ENCODE results near the gene PLPPR3.

Gene PLPPR3

DNA sequence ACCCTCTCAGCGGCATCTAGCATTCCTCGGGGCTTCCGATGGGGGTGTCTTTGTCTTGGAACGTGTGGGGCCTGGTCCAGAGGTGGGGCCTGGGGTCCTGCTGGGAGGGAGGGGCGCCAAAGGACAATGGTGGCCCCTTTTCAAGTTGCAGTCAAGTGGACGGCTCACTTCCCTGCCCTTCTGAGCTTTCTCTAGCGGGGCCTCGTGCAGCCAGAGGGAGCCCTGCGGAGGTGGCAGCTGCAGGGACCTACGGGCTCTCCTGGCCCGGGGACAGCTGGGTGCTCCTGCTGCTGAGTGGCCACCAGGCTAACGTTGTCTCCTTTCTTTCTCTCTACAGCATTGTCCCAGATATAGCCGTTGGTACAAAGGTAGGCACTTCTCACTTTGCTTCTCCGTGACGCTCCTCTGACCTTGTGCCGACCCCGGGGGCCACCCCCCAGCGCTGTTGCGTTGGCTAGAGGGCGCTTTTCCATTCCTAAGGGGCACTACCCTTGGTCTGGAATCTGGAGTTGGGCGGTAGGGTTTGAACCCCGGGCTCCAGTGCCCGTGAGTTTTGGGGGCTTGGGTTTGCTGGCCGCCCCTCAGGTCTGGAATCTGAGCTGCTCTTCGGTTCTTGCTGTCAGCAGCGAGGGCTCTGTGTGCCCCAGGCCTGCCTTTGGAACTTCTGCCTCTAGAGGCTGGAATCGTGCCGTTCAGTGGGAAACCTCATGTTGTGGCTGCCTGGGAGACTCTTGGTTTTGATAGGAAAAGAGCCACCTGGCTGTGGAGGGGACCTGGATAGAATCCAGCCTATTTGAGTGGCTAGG lies 22.5 kb downstream of the PLPPR3 start:
- Histone ChIP-seq H3K4me3 (peak overlapping the region; percentile 94), H3K27ac (peak overlapping the region; percentile 33 to 99)
- no peak for DNase-seq (ENCODE audit: low spot score)
- TF ChIP-seq, protein P1, sequence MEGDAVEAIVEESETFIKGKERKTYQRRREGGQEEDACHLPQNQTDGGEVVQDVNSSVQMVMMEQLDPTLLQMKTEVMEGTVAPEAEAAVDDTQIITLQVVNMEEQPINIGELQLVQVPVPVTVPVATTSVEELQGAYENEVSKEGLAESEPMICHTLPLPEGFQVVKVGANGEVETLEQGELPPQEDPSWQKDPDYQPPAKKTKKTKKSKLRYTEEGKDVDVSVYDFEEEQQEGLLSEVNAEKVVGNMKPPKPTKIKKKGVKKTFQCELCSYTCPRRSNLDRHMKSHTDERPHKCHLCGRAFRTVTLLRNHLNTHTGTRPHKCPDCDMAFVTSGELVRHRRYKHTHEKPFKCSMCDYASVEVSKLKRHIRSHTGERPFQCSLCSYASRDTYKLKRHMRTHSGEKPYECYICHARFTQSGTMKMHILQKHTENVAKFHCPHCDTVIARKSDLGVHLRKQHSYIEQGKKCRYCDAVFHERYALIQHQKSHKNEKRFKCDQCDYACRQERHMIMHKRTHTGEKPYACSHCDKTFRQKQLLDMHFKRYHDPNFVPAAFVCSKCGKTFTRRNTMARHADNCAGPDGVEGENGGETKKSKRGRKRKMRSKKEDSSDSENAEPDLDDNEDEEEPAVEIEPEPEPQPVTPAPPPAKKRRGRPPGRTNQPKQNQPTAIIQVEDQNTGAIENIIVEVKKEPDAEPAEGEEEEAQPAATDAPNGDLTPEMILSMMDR (IDR thresholded peaks at IDR 0.05) = no peak

- H3K27ac ChIP-seq = peak overlapping the region; percentile 98 to 99
- no peak for DNase-seq (ENCODE audit: low spot score)
- TF ChIP-seq, protein P1 (IDR thresholded peaks at IDR 0.05) = no peak
- peak overlapping the region; percentile 94 for H3K4me3 ChIP-seq
Observed at GRCh38 chr19:798415-799075, 23.2 kb downstream of the PLPPR3 start.

- DNase-seq (ENCODE audit: low spot score) = peak; percentile 89
- H3K4me3 ChIP-seq = peak overlapping the region; percentile 94
- TF ChIP-seq, protein P1 (IDR thresholded peaks at IDR 0.05) = no peak
- H3K27ac ChIP-seq = peak overlapping the region; percentile 98 to 99
Observed at GRCh38 chr19:797528-798414, 24.0 kb downstream of the PLPPR3 start.

DNA sequence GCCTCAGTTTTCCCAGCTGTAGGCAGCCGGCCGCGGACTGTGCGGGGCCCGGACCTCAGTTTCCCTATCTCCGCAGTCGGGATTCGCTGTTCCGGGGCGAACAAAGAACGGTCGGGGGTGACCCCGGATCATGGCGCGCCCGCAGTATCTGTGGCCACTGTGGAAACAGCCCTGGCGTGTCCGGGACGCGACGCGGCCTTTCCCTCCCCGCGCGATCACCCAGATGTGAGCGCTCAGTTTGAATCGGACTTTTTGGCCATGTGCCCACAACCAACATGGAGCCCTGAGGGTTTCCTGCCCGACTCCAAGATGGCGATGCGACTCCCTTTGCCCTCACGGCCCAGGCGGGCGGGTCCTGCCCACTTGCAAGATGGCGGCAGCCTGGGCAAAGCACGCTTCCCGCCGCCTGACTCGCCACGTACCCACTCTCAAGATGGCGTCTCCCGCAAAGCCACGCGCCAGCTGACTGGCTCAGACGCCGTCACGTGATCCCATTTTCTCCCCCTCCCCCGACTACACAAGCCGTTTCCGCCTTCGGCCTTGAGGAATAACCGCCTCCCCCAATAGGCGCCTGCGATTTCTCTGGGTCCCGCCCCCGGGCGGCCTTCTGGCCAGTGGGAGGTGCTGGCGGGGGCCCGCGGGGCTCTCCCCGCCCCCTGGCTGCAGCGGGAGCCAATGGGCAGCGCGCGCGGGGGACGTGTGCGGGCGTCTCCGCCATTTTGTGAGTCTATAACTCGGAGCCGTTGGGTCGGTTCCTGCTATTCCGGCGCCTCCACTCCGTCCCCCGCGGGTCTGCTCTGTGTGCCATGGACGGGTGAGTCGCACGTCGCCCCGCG lies 24.8 kb downstream of the PLPPR3 start, which contains the start of gene PTBP1:
PTBP1 (plus strand) TSS at position 761 of the 836 bp plus-strand sequence; CDS start at position 807, 46 bp downstream.
- peak within 1 kb of the TSS; percentile 98 to 99 for H3K27ac ChIP-seq
- H3K4me3 ChIP-seq = peak within 1 kb of the TSS; percentile 94
- TF ChIP-seq, protein P1 (IDR thresholded peaks at IDR 0.05) = no peak
- peak; percentile 100 for DNase-seq (ENCODE audit: low spot score)

DNA sequence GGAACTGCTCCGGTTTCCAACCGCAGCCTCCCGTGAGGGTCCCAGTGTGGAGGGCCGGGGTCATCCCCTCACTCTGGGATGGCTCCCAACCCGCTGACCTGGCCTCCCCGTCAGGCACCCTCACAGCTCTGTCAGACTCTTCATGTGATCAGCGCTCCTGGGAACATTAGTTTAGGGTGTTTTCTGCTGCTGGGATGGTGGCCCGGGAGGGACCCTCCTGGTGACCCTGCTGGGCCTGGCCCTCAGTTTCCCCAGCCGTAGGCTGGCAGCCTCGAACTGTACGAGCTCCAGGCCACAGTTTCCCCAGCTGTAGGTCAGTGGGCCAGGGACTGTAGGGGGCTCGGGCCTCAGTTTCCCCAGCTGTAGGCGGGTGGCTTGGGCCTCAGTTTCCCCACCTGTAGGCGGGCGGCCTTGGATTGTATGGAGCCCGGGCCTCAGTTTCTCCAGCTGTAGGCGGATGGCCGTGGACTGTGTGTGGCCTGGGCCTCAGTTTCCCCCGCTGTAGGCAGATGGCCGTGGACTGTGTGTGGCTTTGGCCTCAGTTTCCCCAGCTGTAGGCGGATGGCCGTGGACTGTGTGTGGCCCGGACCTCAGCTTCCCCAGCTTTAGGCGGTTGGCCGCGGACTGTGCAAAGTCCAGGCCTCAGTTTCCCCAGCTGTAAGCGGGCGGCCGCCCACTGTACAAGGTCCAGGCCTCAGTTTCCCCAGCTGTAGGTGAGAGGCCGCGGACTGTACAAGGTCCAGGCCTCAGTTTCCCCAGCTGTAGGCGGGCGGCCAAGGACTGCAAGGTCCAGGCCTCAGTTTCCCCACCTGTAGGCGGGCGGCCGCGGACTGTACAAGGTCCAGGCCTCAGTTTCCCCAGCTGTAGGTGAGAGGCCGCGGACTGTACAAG lies 25.8 kb downstream of the PLPPR3 start:
- peak overlapping the region; percentile 78 to 92 for H3K27ac ChIP-seq
- H3K4me3 ChIP-seq = peak overlapping the region; percentile 93
- no peak for DNase-seq (ENCODE audit: low spot score)
- TF ChIP-seq, protein P1 (IDR thresholded peaks at IDR 0.05) = no peak

All from coronary artery (tissue), 2 donors.